HL-60 (cell line): ENCODE measurements around the gene MROH9.

Experiments
- DNase-seq, 2 experiments: peaks; one replicate each; pipeline ENCODE4 v3.0.0-alpha.2; 2010 to 2020; ENCODE audit warnings: low read depth in 1 of 2, low spot score in 1 of 2
- H3K27ac ChIP-seq: fragments of 250-450 bp; sonication (Bioruptor Pico); replicated peaks from 2 replicates; pipeline ENCODE4 v1.5.1; 2020; ENCODE audit warnings: mild to moderate bottlenecking, moderate library complexity
- H3K27me3 ChIP-seq: fragments of 250-450 bp; sonication (Bioruptor Pico); 2 replicates; pipeline ENCODE4 v1.5.1; 2021; ENCODE audit warnings: mild to moderate bottlenecking, moderate library complexity; ENCODE audit not compliant: insufficient read depth, poor library complexity, severe bottlenecking
- H3K4me3 ChIP-seq: replicated peaks from 2 replicates; pipeline ENCODE4 v1.5.1; 2011; ENCODE audit warnings: mild to moderate bottlenecking, control low read depth, low read length; ENCODE audit not compliant: insufficient read depth
- CTCF ChIP-seq: IDR thresholded peaks from one replicate; pipeline ENCODE4 v1.5.1; 2011; ENCODE audit warnings: low read length, control low read depth, inconsistent platforms; ENCODE audit not compliant: insufficient read depth
- GABPA ChIP-seq: IDR thresholded peaks from 2 replicates; pipeline ENCODE4 v1.6.1; 2012; ENCODE audit warnings: low read depth
- POLR2AphosphoS5 ChIP-seq: IDR thresholded peaks from 2 replicates; pipeline ENCODE4 v1.6.1; 2012; ENCODE audit warnings: low read depth
- REST ChIP-seq: IDR thresholded peaks from 2 replicates; pipeline ENCODE4 v1.6.1; 2012; ENCODE audit warnings: low read depth; ENCODE audit not compliant: insufficient replicate concordance
- SPI1 ChIP-seq: IDR thresholded peaks from 2 replicates; pipeline ENCODE4 v1.6.1; 2012; ENCODE audit warnings: low read depth, mild to moderate bottlenecking, borderline replicate concordance

The MROH9 gene

DNA sequence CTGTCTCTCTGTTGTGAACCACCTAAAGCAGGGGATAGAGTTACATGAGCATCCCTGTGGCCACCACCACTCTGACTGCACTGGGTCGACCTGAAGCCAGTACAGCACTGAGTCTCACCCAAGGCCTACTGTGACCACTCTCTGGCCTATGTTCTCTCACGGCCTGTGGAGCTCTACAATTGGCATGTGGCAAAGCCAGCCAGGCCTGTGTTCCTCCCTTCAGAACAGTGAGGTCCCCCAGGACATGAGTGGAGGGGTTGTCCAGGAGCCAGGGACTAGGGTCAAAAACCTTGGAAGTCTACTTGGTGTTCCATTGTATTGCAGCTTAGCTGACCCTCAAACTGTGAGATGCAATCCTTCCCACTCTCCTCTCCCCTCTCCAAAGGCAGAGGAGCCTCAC lies 112.7 kb downstream of the MROH9 start:
- no peak for DNase-seq
- H3K27ac ChIP-seq: no peak overlapping the region
- TF ChIP-seq SPI1 (no peak), POLR2AphosphoS5 (no peak), CTCF (no peak), REST (no peak), GABPA (no peak)
- H3K4me3 ChIP-seq: no peak overlapping the region
- H3K27me3 ChIP-seq: no peaks in the 10 kb centered on the region

DNA sequence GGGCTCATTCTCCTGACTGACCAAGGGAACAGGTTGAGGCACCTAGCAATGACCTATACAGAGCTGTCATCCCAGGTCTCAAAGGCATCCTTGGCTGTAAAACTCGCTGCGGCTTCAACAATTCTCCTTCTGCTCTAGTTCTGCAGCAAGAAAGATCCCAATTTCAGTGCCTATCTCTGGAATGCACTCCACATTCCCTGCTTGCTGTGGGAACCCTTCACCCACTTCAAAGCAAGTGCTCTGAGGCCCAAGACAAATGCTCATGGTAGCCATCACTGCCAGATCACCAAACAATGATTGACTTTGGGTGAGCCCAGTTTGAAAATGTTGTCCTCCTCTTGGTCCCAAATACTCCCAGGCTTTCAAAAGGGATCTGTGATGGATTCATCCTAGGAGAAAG lies 117.6 kb downstream of the MROH9 start:
- no peak for DNase-seq
- H3K27ac ChIP-seq: no peak overlapping the region
- H3K27me3 ChIP-seq: no peaks in the 10 kb centered on the region
- TF ChIP-seq SPI1: no peak
- no peak for TF ChIP-seq GABPA
- TF ChIP-seq CTCF: no peak
- TF ChIP-seq POLR2AphosphoS5: no peak
- TF ChIP-seq REST: no peak
- H3K4me3 ChIP-seq: no peak overlapping the region

GRCh38 chr1:171055966-171056643 lies 120.8 kb downstream of the MROH9 start:
- TF ChIP-seq REST (no peak), SPI1 (no peak), CTCF (no peak), GABPA (no peak), POLR2AphosphoS5 (no peak)
- no peak for DNase-seq
- no peak overlapping the region for H3K27ac ChIP-seq
- H3K4me3 ChIP-seq: no peak overlapping the region
- no peaks in the 10 kb centered on the region for H3K27me3 ChIP-seq
